ENCODE measurements around the gene CUL5. TPM values are rescaled to one million over a fixed set of nuclear protein-coding genes. Genes with fewer than 3 reads are reported as not detected.

The CUL5 gene
- total and polyA plus RNA-seq, 2 of the 8 experiments (the other 6 are each of a cell fraction or from before 2014, with no cell fraction given) = 4.9 to 31.8 TPM

GRCh38 chr11:108025387-108026080, 16.8 kb downstream of the CUL5 start:
- H2AFZ ChIP-seq (ENCODE audit: low read length) = no peak overlapping the region
- WGBS, 2 experiments (ENCODE audit: extremely low coverage in 1 of 2, insufficient coverage in 1 of 2, insufficient read length in 1 of 2, insufficient replicate concordance in 2 of 2, low coverage in 1 of 2, low lambda C conversion rate in 2 of 2, missing lambda C conversion rate in 1 of 2) = 68% methylated on average over 5 of the region's 5 CpGs; no CpG with 5 or more reads in 1 of the 2 experiments
- H3K4me1 ChIP-seq (replicated peaks in 1 of 4; ENCODE audit: control insufficient read depth in 3 of 4, insufficient read depth in 4 of 4, low read length in 3 of 4) = no peaks in the 10 kb centered on the region
- no peak overlapping the region for H4K8ac ChIP-seq (ENCODE audit: extremely low read depth, insufficient read depth, low read length)
- no peak overlapping the region for H2BK15ac ChIP-seq (ENCODE audit: low read length)
- H3K18ac ChIP-seq (ENCODE audit: extremely low read depth, low read length) = 0 out of 2 replicates have a peak overlapping the region, but pooled peaks have one; percentile 41
- CTCF ChIA-PET (ENCODE audit: partially characterized antibody) = interaction anchor here (0.8 to 7.7 kb wide), 8 partner anchors 8 to 336 kb away, joined by 3 to 57 read pairs (median 6); partner anchors contain the start of gene CUL5
- H3K56ac ChIP-seq (replicated peaks; ENCODE audit: insufficient read length, low read depth, low read length) = no peak overlapping the region
- H3K14ac ChIP-seq (ENCODE audit: insufficient read length) = no peak overlapping the region
- no peak overlapping the region for H2AK5ac ChIP-seq (ENCODE audit: low read depth, low read length)
- H4K5ac ChIP-seq (ENCODE audit: insufficient read length, low read depth, low read length) = no peak overlapping the region
- no peak overlapping the region for H3K27ac ChIP-seq (ENCODE audit: low read depth, low read length)
- DNase-seq (ENCODE audit: low read depth in 1 of 2, low spot score in 2 of 2) (no peak), FAIRE-seq (no peak)
- H3K4me2 ChIP-seq (ENCODE audit: insufficient read depth in 1 of 2, low read depth in 2 of 2, low read length in 2 of 2) = no peak overlapping the region
- POLR2A ChIA-PET (ENCODE audit: partially characterized antibody) = interaction anchor here (0.6 to 4.9 kb wide), 2 partner anchors 16 to 21 kb away, joined by 3 to 22 read pairs; partner anchors contain the start of gene CUL5
- no peak overlapping the region for H2BK5ac ChIP-seq (ENCODE audit: low read depth, low read length)
- H3K36me3 ChIP-seq (ENCODE audit: control insufficient read depth in 2 of 4, insufficient read depth in 4 of 4, low read length in 3 of 4) = no peaks in the 10 kb centered on the region
- H3K79me2 ChIP-seq (ENCODE audit: control insufficient read depth in 1 of 2, insufficient read depth in 2 of 2, low read length in 2 of 2) = peaks cover 3 to 87% of the 10 kb centered on the region in 2 experiments; a peak in 2 of 4 replicates
- peaks cover 0 to 3% of the 10 kb centered on the region in 2 experiments for H4K20me1 ChIP-seq (replicated peaks in 1 of 2; ENCODE audit: control insufficient read depth in 1 of 2, insufficient read depth in 2 of 2, low read length in 2 of 2)
- no peak overlapping the region for H2BK12ac ChIP-seq (ENCODE audit: low read depth, low read length)
- H2BK120ac ChIP-seq (replicated peaks; ENCODE audit: low read depth, low read length) = no peak overlapping the region
- no peak overlapping the region for H3K4me3 ChIP-seq (ENCODE audit: extremely low read depth in 1 of 4, insufficient read depth in 2 of 4, low read depth in 3 of 4, low read length in 4 of 4)
- H2BK20ac ChIP-seq (ENCODE audit: low read length) = no peak overlapping the region
- H3K4ac ChIP-seq (replicated peaks; ENCODE audit: insufficient read length, low read depth, low read length) = no peak overlapping the region
- H3K9me3 ChIP-seq (ENCODE audit: insufficient read depth in 2 of 2, low read depth in 1 of 2, low read length in 1 of 2) = no peaks in the 10 kb centered on the region
- no peaks in the 10 kb centered on the region; the same call in 1 of the 2 replicates for H3K23me2 ChIP-seq (ENCODE audit: low read depth, low read length)
- no peak overlapping the region for H4K91ac ChIP-seq (replicated peaks; ENCODE audit: insufficient read length, low read length)
- no peak overlapping the region for H3K9ac ChIP-seq (replicated peaks in 1 of 4; ENCODE audit: extremely low read depth in 1 of 4, low read depth in 3 of 4, low read length in 3 of 4)
- peaks cover 4% of the 10 kb centered on the region for H3K79me1 ChIP-seq (ENCODE audit: low read depth, low read length)
- H3K27me3 ChIP-seq (replicated peaks in 1 of 4; ENCODE audit: control insufficient read depth in 3 of 4, extremely low read depth in 1 of 4, insufficient read depth in 3 of 4, low read length in 3 of 4) = no peaks in the 10 kb centered on the region
- no peak overlapping the region for H3K23ac ChIP-seq (ENCODE audit: insufficient read length)
- no peak for TF ChIP-seq RFX5 (IDR thresholded peaks at IDR 0.05; ENCODE audit: borderline replicate concordance, low read depth, low read length)
- no peak for TF ChIP-seq CBX8 (IDR thresholded peaks at IDR 0.05; ENCODE audit: borderline replicate concordance, low read depth, low read length)
